HEK293 (cell line): Measurements from ENCODE around the gene OCA2.

Experiments used
- CTCF ChIP-seq: fragments of 450-650 bp; formaldehyde crosslinking; IDR thresholded peaks from 2 replicates; pipeline ENCODE4 v1.5.1; 2016; ENCODE audit warnings: missing biosample characterization, missing genetic modification characterization
- ZNF692 ChIP-seq: fragments of 450-650 bp; formaldehyde crosslinking; IDR thresholded peaks from 2 replicates; pipeline ENCODE4 v1.5.1; 2016; ENCODE audit warnings: missing biosample characterization, missing genetic modification characterization

- TF ChIP-seq CTCF (tag by site-specific recombination): no peak
- no peak for TF ChIP-seq ZNF692
Measured at GRCh38 chr15:28060005-28060404, 39.1 kb downstream of the OCA2 start.
